Mucosa of descending colon (tissue), 3 donors: Measurements from ENCODE around the gene KIF12. TPM values are rescaled to one million over a fixed set of nuclear protein-coding genes. Genes with fewer than 3 reads are reported as not detected.

Source experiments
- ATAC-seq: fragments of 200-7000 bp; cut with Tn5 transposase; one replicate; pipeline ENCODE4 v1.9.1; 2020; ENCODE audit warnings: mild to moderate bottlenecking, moderate library complexity
- DNase-seq, 3 donors: peaks; one replicate each; pipeline ENCODE4 v3.0.0-alpha.2; 2020
- H3K36me3 ChIP-seq: fragments of 200-600 bp; one replicate; pipeline ENCODE4 v1.8.0; 2021; ENCODE audit warnings: low read depth, mild to moderate bottlenecking
- H3K4me1 ChIP-seq: fragments of 200-600 bp; one replicate; pipeline ENCODE4 v1.8.0; 2021; ENCODE audit warnings: low read depth, mild to moderate bottlenecking
- H3K4me3 ChIP-seq: fragments of 200-600 bp; one replicate; pipeline ENCODE4 v1.8.0; 2021; ENCODE audit warnings: mild to moderate bottlenecking
- H3K9me3 ChIP-seq: fragments of 200-600 bp; one replicate; pipeline ENCODE4 v1.8.0; 2021; ENCODE audit warnings: mild to moderate bottlenecking
- intact Hi-C, 2 donors: fragments of 100-400 bp; cut with DNase I in 1 of 2; cut with micrococcal nuclease in 1 of 2; formaldehyde crosslinking; loops; one replicate each; pipeline versions ENCODE4 v1.11.0 to v1.11.1; 2022; cut with DNase I, micrococcal nuclease
- total RNA-seq, 3 donors: library from RNA; stranded (reverse); fragmentation: NEBNext Ultra II Directional in 2 of 3; extraction: Animal tissue kit (Norgen Biotek cat#: 25700) in 2 of 3; gene quantifications; one replicate each; pipeline versions ENCODE4 v1.2.1 to v1.2.4, GENCODE V29; 2021 to 2023
- TF ChIP-seq, protein P1 (sequence below): fragments of 200-600 bp; IDR thresholded peaks from one replicate; pipeline ENCODE4 v1.8.0; 2022; ENCODE audit warnings: antibody characterized with exemption, mild to moderate bottlenecking
- donor health status: DM: no; HTN: no; CAD: no; lungs with moderate emphysema.
- donor health status: DM: no; HTN: no; CAD: no.
- donor health status: DM: no; HTN: yes; CAD: no.

The KIF12 gene
- total RNA-seq, 3 donors from 2014 or later: 12.3 to 36.9 (median 13.6) TPM

DNA sequence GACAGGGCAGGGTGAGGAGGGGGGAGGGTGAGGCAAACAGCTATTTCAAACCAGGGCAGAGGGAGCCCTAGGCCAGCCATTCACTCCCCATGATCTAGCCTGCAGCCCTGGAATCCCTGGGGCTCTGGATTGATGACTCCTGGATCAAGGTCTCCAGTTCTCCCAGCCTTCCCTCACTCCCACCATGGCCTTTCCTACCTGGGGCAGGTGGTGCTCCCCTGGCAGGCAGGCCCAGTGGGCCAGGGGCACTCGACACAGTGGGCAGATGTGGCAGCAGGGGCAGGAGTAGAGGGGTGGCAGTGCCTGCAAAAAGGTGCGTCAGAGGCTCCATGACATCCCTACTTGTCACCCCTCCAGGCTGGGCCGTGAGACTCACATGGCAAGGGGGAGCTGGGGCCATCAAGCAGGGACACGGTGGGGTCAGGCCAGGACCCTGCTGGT, 6.0 kb downstream of the KIF12 start:
- no peaks in the 10 kb centered on the region for H3K9me3 ChIP-seq
- TF ChIP-seq, protein P1, sequence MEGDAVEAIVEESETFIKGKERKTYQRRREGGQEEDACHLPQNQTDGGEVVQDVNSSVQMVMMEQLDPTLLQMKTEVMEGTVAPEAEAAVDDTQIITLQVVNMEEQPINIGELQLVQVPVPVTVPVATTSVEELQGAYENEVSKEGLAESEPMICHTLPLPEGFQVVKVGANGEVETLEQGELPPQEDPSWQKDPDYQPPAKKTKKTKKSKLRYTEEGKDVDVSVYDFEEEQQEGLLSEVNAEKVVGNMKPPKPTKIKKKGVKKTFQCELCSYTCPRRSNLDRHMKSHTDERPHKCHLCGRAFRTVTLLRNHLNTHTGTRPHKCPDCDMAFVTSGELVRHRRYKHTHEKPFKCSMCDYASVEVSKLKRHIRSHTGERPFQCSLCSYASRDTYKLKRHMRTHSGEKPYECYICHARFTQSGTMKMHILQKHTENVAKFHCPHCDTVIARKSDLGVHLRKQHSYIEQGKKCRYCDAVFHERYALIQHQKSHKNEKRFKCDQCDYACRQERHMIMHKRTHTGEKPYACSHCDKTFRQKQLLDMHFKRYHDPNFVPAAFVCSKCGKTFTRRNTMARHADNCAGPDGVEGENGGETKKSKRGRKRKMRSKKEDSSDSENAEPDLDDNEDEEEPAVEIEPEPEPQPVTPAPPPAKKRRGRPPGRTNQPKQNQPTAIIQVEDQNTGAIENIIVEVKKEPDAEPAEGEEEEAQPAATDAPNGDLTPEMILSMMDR: no peak
- H3K4me3 ChIP-seq: no peak overlapping the region
- H3K36me3 ChIP-seq: no peaks in the 10 kb centered on the region
- DNase-seq (no peak), ATAC-seq (no peak)
- intact Hi-C loops: no loop called here
- H3K4me1 ChIP-seq: no peaks in the 10 kb centered on the region

DNA sequence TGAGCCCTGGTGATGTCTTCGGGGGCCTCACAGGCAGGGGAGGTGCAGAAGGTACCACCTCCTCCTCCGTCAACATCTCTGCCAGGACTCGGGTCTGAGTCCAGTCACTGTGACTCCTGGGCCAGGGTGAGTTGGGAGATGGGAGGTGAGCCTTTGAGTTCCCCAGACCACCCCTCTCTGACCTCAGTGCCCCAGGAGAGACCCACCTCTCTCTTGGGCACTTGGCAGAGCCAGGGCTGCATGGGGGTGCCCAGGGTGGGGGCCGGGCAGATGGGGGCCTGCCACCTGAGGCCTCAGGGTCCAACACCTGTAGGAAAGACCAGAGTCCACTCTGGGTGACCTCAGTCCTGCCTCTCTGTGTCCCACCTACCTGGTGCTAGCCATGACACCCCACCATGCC, 6.8 kb downstream of the KIF12 start:
- no peaks in the 10 kb centered on the region for H3K4me1 ChIP-seq
- no peak overlapping the region for H3K4me3 ChIP-seq
- TF ChIP-seq, protein P1: no peak
- intact Hi-C loops: no loop called here
- H3K36me3 ChIP-seq: no peaks in the 10 kb centered on the region
- ATAC-seq: no peak
- no peaks in the 10 kb centered on the region for H3K9me3 ChIP-seq
- DNase-seq: no peak

DNA sequence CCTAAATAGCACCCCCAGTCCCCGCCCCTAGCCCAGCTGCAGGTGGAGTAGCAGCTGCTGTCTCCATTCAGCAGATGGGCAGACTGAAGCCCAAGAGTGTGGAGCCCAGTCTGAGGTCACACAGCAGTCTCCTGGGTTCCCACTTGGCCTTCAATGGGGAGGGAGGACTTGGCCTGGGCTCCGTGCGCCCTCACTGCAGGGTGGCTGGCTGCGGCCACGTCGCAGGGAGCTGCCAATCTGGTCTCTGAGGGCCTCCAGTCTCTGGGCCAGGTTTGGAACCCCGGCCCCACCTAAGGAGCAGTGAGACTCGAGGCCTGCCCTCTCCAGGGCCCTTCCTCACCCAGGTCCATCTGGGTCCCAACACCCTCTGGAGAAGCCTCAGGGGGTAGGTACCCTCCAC, 7.4 kb downstream of the KIF12 start:
- ATAC-seq (no peak), DNase-seq (no peak)
- intact Hi-C loops: no loop called here
- no peaks in the 10 kb centered on the region for H3K4me1 ChIP-seq
- no peaks in the 10 kb centered on the region for H3K9me3 ChIP-seq
- no peak overlapping the region for H3K4me3 ChIP-seq
- H3K36me3 ChIP-seq: no peaks in the 10 kb centered on the region
- TF ChIP-seq, protein P1: no peak

DNA sequence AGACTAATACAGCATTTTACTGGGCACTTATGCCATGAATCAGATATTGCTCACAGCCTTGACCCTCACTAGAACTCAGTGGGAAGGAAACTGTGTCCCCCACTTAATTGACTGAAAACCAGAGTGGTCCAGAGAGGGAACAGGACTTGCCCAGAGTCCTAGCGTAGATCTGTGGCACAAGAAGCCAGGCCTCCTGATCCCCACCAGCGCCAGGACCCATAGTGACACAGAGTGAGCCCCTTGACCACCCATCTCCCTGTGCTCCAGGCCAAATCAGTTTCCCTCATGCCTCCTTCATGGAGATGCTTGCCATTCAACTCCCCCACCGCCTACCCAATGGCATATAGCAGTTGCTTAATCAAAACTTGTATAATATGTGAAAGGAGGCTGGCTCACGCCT, 8.3 kb downstream of the KIF12 start:
- intact Hi-C loops: no loop called here
- TF ChIP-seq, protein P1: no peak
- no peaks in the 10 kb centered on the region for H3K4me1 ChIP-seq
- H3K36me3 ChIP-seq: no peaks in the 10 kb centered on the region
- DNase-seq: no peak
- H3K4me3 ChIP-seq: no peak overlapping the region
- H3K9me3 ChIP-seq: no peaks in the 10 kb centered on the region
- no peak for ATAC-seq

DNA sequence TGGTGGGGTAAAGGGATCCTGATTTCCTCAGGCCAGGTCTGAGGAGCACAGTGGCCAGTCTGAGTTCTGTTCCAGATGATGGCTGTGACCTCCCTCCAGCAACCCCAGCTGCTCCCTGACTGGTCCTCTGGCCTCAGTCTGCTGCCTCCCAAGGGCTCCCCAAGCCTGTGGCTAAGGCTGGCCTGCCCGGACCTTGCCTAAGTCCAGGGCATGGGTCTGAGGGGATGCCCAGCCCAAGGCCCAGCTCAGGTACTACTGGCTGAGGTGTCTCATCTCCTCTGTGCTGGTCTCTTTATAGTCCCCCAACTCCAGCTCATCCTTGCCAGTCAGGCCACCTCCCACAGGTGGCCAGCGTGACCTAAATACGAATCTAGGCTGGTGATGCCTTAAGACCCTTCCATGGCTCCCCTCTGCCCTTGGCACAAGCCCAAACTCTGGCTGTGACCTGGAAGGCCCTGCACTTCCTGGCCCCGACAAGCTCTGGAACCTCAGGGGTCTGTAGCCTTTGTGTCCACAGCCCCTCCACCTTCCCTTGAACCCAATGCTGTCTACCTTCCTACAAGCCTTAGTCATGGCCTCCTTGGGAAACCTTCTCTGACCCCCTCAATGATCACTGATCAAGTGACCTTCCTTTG, 9.8 kb downstream of the KIF12 start:
- no peaks in the 10 kb centered on the region for H3K36me3 ChIP-seq
- no peaks in the 10 kb centered on the region for H3K9me3 ChIP-seq
- TF ChIP-seq, protein P1: no peak
- DNase-seq (no peak), ATAC-seq (no peak)
- intact Hi-C loops: no loop called here
- no peak overlapping the region for H3K4me3 ChIP-seq
- H3K4me1 ChIP-seq: no peaks in the 10 kb centered on the region
